K562 (cell line): ENCODE measurements around the gene TMEM45A. TPM values are rescaled to one million over a fixed set of nuclear protein-coding genes. Genes with fewer than 3 reads are reported as not detected.

Source experiments
- ATF1 ChIP-seq, 2 experiments: fragments of 450-650 bp in 1 of 2; IDR thresholded peaks; 2 replicates each; pipeline ENCODE4 v1.6.1; 2016; ENCODE audit warnings: missing compliant biosample characterization in 1 of 2, missing genetic modification characterization in 1 of 2
- CTBP1 ChIP-seq: fragments of 450-650 bp; IDR thresholded peaks from 2 replicates; pipeline ENCODE4 v1.6.1; 2016; ENCODE audit warnings: borderline replicate concordance
- DMBX1 ChIP-seq: fragments of 250-450 bp; sonication (Bioruptor Pico); IDR thresholded peaks from 2 replicates; pipeline ENCODE4 v1.8.0; 2022; ENCODE audit warnings: inconsistent platforms, mild to moderate bottlenecking, moderate library complexity, borderline replicate concordance
- E2F3 ChIP-seq: fragments of 250-450 bp; sonication (Bioruptor Pico); IDR thresholded peaks from 2 replicates; pipeline ENCODE4 v1.4.0; 2020; ENCODE audit warnings: mild to moderate bottlenecking
- EP300 ChIP-seq: IDR thresholded peaks from 2 replicates; pipeline ENCODE4 v1.6.1; 2012; ENCODE audit warnings: low read length, improper control_type of control experiment
- GTF2F1 ChIP-seq: IDR thresholded peaks from 2 replicates; pipeline ENCODE4 v1.6.1; 2011; ENCODE audit warnings: low read depth, low read length, improper control_type of control experiment
- HNRNPK ChIP-seq: fragments of 200-400 bp; formaldehyde crosslinking; IDR thresholded peaks from one replicate; pipeline ENCODE4 v1.6.1; 2018; ENCODE audit warnings: mild to moderate bottlenecking, low read depth, low read length; ENCODE audit not compliant: poor library complexity, severe bottlenecking
- LEF1 ChIP-seq: fragments of 450-650 bp; IDR thresholded peaks from 2 replicates; pipeline ENCODE4 v1.6.1; 2016; ENCODE audit warnings: mild to moderate bottlenecking
- MITF ChIP-seq: IDR thresholded peaks from 2 replicates; pipeline ENCODE4 v1.6.1; 2014; ENCODE audit warnings: antibody characterized with exemption
- MNT ChIP-seq, 2 experiments: fragments of 450-650 bp; conservative IDR thresholded peaks; 2 replicates each; pipeline ENCODE4 v1.6.1; 2017; ENCODE audit warnings: mild to moderate bottlenecking in 2 of 2, moderate library complexity in 2 of 2
- NFE2L1 ChIP-seq: fragments of 450-650 bp; IDR thresholded peaks from 2 replicates; pipeline ENCODE4 v1.6.1; 2016; ENCODE audit warnings: missing genetic modification characterization, low read depth, mild to moderate bottlenecking, missing compliant biosample characterization, moderate library complexity, borderline replicate concordance
- PKNOX1 ChIP-seq: fragments of 450-650 bp; IDR thresholded peaks from 2 replicates; pipeline ENCODE4 v1.6.1; 2016
- POLR2AphosphoS5 ChIP-seq: IDR thresholded peaks from 2 replicates; pipeline ENCODE4 v1.6.1; 2011; ENCODE audit warnings: mild to moderate bottlenecking, low read depth, low read length, moderate library complexity; ENCODE audit not compliant: control insufficient read depth, insufficient read depth
- POLR2B ChIP-seq: fragments of 450-650 bp; IDR thresholded peaks from 2 replicates; pipeline ENCODE4 v1.6.1; 2018; ENCODE audit warnings: low read depth; ENCODE audit not compliant: partially characterized antibody
- RAD51 ChIP-seq: fragments of 450-650 bp; IDR thresholded peaks from 2 replicates; pipeline ENCODE4 v1.7.1; 2016; ENCODE audit warnings: low read depth, mild to moderate bottlenecking, borderline replicate concordance
- SRSF7 ChIP-seq: fragments of 200-400 bp; formaldehyde crosslinking; optimal IDR thresholded peaks from 2 replicates; pipeline ENCODE3; 2017; ENCODE audit warnings: mild to moderate bottlenecking, low read depth, low read length
- TARDBP ChIP-seq: fragments of 450-650 bp; IDR thresholded peaks from 2 replicates; pipeline ENCODE4 v1.6.1; 2016
- TBP ChIP-seq: optimal IDR thresholded peaks from 2 replicates; pipeline ENCODE3; 2011; ENCODE audit warnings: low read depth, low read length, improper control_type of control experiment
- TRIM28 ChIP-seq: fragments of 450-650 bp; IDR thresholded peaks from 2 replicates; pipeline ENCODE4 v1.6.1; 2017
- ZBTB9 ChIP-seq: fragments of 450-650 bp; formaldehyde crosslinking; IDR thresholded peaks from 2 replicates; pipeline ENCODE4 v1.4.0; 2020; ENCODE audit warnings: mild to moderate bottlenecking, moderate library complexity
- ZNF507 ChIP-seq: conservative IDR thresholded peaks from 2 replicates; pipeline ENCODE4 v1.6.1; 2017; ENCODE audit warnings: missing genetic modification characterization, missing compliant biosample characterization
- ZNF589 ChIP-seq: fragments of 200-800 bp; sonication (Bioruptor generic); IDR thresholded peaks from 2 replicates; pipeline ENCODE4 v1.6.1; 2016; ENCODE audit warnings: low read depth, missing genetic modification characterization, missing compliant biosample characterization
- ZNF766 ChIP-seq: fragments of 200-800 bp; sonication (Bioruptor generic); conservative IDR thresholded peaks from 2 replicates; pipeline ENCODE4 v1.6.1; 2016; ENCODE audit warnings: missing genetic modification characterization, missing compliant biosample characterization
- polyA plus RNA-seq, 8 experiments: library from polyadenylated mRNA; depleted of rRNA in 4 of 8; stranded (reverse) in 5 of 8; unstranded in 3 of 8; fragments of >200 nt; fragmentation: Nextera tagmentation in 2 of 8; fragmentation: Illumina TruSeq in 1 of 8; extraction: Ambion mirVana in 2 of 8; extraction: Trizol in 1 of 8; gene quantifications; 2 replicates each; pipeline versions ENCODE4 v1.2.1 to v1.2.3, GENCODE V29; 2011 to 2014; ENCODE audit warnings: inconsistent platforms in 1 of 8, missing spikeins in 1 of 8
- total RNA-seq, 7 experiments: library from RNA; depleted of rRNA in 6 of 7; stranded (reverse); fragments of >200 nt in 6 of 7; fragmentation: Illumina TruSeq in 2 of 7; extraction: Trizol in 2 of 7; gene quantifications; 2 replicates each; pipeline versions ENCODE4 v1.2.1 to v1.2.3, GENCODE V29; 2011 to 2021; ENCODE audit warnings: low replicate concordance in 1 of 7

The TMEM45A gene
- total and polyA plus RNA-seq, 9 of the 15 experiments (the other 6 are each of a cell fraction or from before 2014, with no cell fraction given), result 0.41 to 4.1 (median 0.95) TPM

GRCh38 chr3:100492059-100493006 lies at the start of gene TMEM45A (continued):
- TF ChIP-seq CTBP1 (peak; percentile 95), POLR2B (no peak), ZBTB9 (CRISPR knock-in tag) (no peak), TARDBP (no peak), SRSF7 (no peak), TRIM28 (no peak), DMBX1 (CRISPR knock-in tag) (no peak), HNRNPK (no peak), ZNF766 (no peak), MITF (no peak), MNT (conservative IDR thresholded peaks at IDR 0.05) (0 out of 4 replicates have a peak, but pooled peaks of 1 of the 2 experiments have one; percentile 27), ZNF507 (tag) (no peak), NFE2L1 (tag) (no peak), GTF2F1 (no peak), TBP (no peak), EP300 (no peak), E2F3 (CRISPR knock-in tag) (no peak), ZNF589 (CRISPR knock-in tag) (no peak), LEF1 (no peak), PKNOX1 (peak; percentile 99), POLR2AphosphoS5 (no peak), RAD51 (no peak), ATF1 (CRISPR knock-in tag; IDR thresholded peaks at IDR 0.05) (no peak), ATF1 (tag; IDR thresholded peaks at IDR 0.05) (peak; percentile 71)
